ENCODE results near the gene SCNN1A.
A peak's percentile ranks its signal among the peaks of the same experiment; 100 is the strongest.

DNA sequence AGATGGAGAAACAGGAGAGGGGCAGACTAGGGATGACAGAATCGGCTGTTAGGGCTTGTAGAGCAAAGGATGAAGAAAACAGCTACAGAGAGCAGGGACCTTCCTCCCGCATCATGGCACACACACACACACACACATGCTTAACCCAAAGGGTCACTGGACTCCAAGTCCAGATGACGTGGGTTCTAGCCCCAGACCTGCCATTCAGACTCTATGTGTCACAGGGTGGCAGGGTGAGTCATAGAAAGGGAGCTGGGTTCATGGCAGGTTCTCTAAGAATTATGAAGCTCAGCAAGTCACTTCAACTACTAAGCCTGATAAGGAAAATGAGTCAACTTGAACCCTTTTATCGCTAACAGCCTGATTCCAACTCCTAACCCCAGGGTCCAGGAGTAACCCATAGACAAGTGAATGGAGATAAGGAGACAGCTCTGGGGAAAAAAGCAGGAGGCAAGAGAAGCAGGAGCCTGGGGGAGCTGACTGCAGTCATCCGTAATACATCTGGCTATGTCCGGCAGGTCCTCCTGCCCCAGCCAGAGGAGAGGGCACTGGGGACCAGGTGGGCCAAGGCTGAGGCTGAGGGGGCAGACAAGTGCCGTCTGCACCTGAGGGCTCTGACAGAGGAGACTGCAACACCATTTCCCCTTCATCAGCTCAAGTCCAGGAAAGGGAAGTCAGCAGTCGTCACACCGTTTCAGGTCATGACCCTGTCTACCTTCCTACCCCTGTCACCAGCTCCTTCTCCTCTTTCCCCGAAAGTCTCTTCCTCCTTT, 29.9 kb downstream of the SCNN1A start:
- TF ChIP-seq CTCF (IDR thresholded peaks at IDR 0.05; ENCODE audit: insufficient read depth, low read length) (no peak), POLR2AphosphoS5 (IDR thresholded peaks at IDR 0.05; ENCODE audit: low read depth) (no peak), GABPA (IDR thresholded peaks at IDR 0.05; ENCODE audit: low read depth) (no peak), SPI1 (IDR thresholded peaks at IDR 0.05; ENCODE audit: borderline replicate concordance, low read depth) (peak; percentile 78), REST (IDR thresholded peaks at IDR 0.05; ENCODE audit: insufficient replicate concordance, low read depth) (no peak)

All from HL-60 (cell line).